ENCODE results near the gene ZBTB18. TPM values are rescaled to one million over a fixed set of nuclear protein-coding genes. Genes with fewer than 3 reads are reported as not detected.

ZBTB18 gene
- total and polyA plus RNA-seq, 2 experiments from 2014 or later = 1.2 to 10.9 TPM

GRCh38 chr1:244077473-244078220 lies 26.6 kb downstream of the ZBTB18 start:
- H3K36me3 ChIP-seq (replicated peaks; ENCODE audit: insufficient read depth, low read depth) = no peaks in the 10 kb centered on the region
- H3K27ac ChIP-seq = no peak overlapping the region
- TF ChIP-seq CTCF (IDR thresholded peaks at IDR 0.05; ENCODE audit: poor library complexity) = no peak
- TF ChIP-seq EZH2 (IDR thresholded peaks at IDR 0.05; ENCODE audit: borderline replicate concordance) = no peak
- no peak for TF ChIP-seq EZH2phosphoT487 (IDR thresholded peaks at IDR 0.05; ENCODE audit: low read depth, severe bottlenecking, unreplicated experiment)
- peaks cover 4% of the 10 kb centered on the region for H3K4me1 ChIP-seq (ENCODE audit: insufficient read depth)
- H3K9me2 ChIP-seq (replicated peaks; ENCODE audit: insufficient read depth) = no peaks in the 10 kb centered on the region
- WGBS (ENCODE audit: low lambda C conversion rate, missing lambda C conversion rate) = 84% methylated on average over 22 of the region's 22 CpGs
- H3K4me3 ChIP-seq = no peak overlapping the region
- no peaks in the 10 kb centered on the region for H3K79me2 ChIP-seq
- H3K27me3 ChIP-seq = no peaks in the 10 kb centered on the region
- no peaks in the 10 kb centered on the region for H3K9me3 ChIP-seq (ENCODE audit: low read depth)
- no peak overlapping the region for H2AFZ ChIP-seq
- H3K4me2 ChIP-seq = no peak overlapping the region
- DNase-seq (ENCODE audit: low spot score) = no peak
- no peaks in the 10 kb centered on the region for H4K20me1 ChIP-seq (ENCODE audit: insufficient read depth, poor library complexity, severe bottlenecking)

DNA sequence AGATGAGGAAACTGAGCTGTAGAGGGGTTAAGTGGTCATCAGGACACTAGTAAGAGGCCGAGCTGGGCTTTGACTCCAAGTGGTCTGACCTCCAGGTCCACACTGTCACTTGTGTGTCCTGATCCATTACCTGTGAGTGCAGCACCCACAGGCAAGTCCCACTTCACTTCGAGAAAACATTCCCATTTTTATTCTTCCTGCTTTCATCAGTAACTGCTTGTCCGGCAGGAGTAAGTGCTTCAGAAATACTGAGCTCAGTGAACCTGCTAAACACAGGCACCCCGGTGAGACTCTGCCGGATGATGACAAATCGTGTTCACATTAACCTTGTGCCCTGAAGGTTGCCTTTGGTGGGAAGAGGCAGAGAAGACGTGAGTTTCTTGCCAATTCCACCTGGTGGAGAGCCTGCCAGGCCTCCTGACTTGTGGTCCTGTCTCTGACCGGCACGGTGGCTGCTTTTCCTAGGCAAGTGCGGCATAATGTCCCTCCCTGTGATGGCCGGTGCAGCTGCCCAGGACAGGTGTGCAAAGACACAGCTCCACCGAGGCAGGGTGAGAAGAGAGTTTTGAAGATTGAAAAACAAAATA lies 29.4 kb downstream of the ZBTB18 start:
- no peak overlapping the region for H3K4me2 ChIP-seq
- H4K20me1 ChIP-seq (ENCODE audit: insufficient read depth, poor library complexity, severe bottlenecking) = no peaks in the 10 kb centered on the region
- no peak for TF ChIP-seq EZH2 (IDR thresholded peaks at IDR 0.05; ENCODE audit: borderline replicate concordance)
- TF ChIP-seq EZH2phosphoT487 (IDR thresholded peaks at IDR 0.05; ENCODE audit: low read depth, severe bottlenecking, unreplicated experiment) = no peak
- no peak for TF ChIP-seq CTCF (IDR thresholded peaks at IDR 0.05; ENCODE audit: poor library complexity)
- no peaks in the 10 kb centered on the region for H3K4me1 ChIP-seq (ENCODE audit: insufficient read depth)
- no peaks in the 10 kb centered on the region for H3K9me2 ChIP-seq (replicated peaks; ENCODE audit: insufficient read depth)
- no peaks in the 10 kb centered on the region for H3K27me3 ChIP-seq
- H3K4me3 ChIP-seq = no peak overlapping the region
- WGBS (ENCODE audit: low lambda C conversion rate, missing lambda C conversion rate) = 78% methylated on average over 12 of the region's 12 CpGs
- no peak overlapping the region for H2AFZ ChIP-seq
- no peaks in the 10 kb centered on the region for H3K79me2 ChIP-seq
- H3K9me3 ChIP-seq (ENCODE audit: low read depth) = no peaks in the 10 kb centered on the region
- no peak for DNase-seq (ENCODE audit: low spot score)
- no peaks in the 10 kb centered on the region for H3K36me3 ChIP-seq (replicated peaks; ENCODE audit: insufficient read depth, low read depth)
- H3K27ac ChIP-seq = no peak overlapping the region

GRCh38 chr1:244082969-244083368 lies 31.9 kb downstream of the ZBTB18 start:
- no peaks in the 10 kb centered on the region for H3K36me3 ChIP-seq (replicated peaks; ENCODE audit: insufficient read depth, low read depth)
- H3K4me2 ChIP-seq = no peak overlapping the region
- no peak overlapping the region for H3K4me3 ChIP-seq
- no peaks in the 10 kb centered on the region for H3K4me1 ChIP-seq (ENCODE audit: insufficient read depth)
- no peak for DNase-seq (ENCODE audit: low spot score)
- WGBS (ENCODE audit: low lambda C conversion rate, missing lambda C conversion rate) = 95% methylated on average over 3 of the region's 3 CpGs
- H3K79me2 ChIP-seq = no peaks in the 10 kb centered on the region
- no peaks in the 10 kb centered on the region for H3K27me3 ChIP-seq
- H4K20me1 ChIP-seq (ENCODE audit: insufficient read depth, poor library complexity, severe bottlenecking) = no peaks in the 10 kb centered on the region
- H3K27ac ChIP-seq = no peak overlapping the region
- H3K9me2 ChIP-seq (replicated peaks; ENCODE audit: insufficient read depth) = no peaks in the 10 kb centered on the region
- H2AFZ ChIP-seq = no peak overlapping the region
- H3K9me3 ChIP-seq (ENCODE audit: low read depth) = no peaks in the 10 kb centered on the region
- TF ChIP-seq CTCF (IDR thresholded peaks at IDR 0.05; ENCODE audit: poor library complexity) (no peak), EZH2 (IDR thresholded peaks at IDR 0.05; ENCODE audit: borderline replicate concordance) (no peak), EZH2phosphoT487 (IDR thresholded peaks at IDR 0.05; ENCODE audit: low read depth, severe bottlenecking, unreplicated experiment) (no peak)

All from hepatocyte (in vitro differentiated cells).